Adrenal gland (tissue), 12 donors: ENCODE data around the gene GDPD4. TPM values are rescaled to one million over a fixed set of nuclear protein-coding genes. Genes with fewer than 3 reads are reported as not detected.

ENCODE experiments used
- DNase-seq, 7 donors: peaks; one replicate each; pipeline ENCODE4 v3.0.0-alpha.2; 2019 to 2020
- H3K27ac ChIP-seq, 5 donors: fragments of 200-600 bp; sonication (generic) in 4 of 5; 1 replicate in 3 of 5; 2 replicates in 2 of 5; pipeline versions ENCODE4 v1.5.1 to v1.8.0; 2016 to 2020; ENCODE audit warnings: mild to moderate bottlenecking in 1 of 5
- H3K27me3 ChIP-seq: fragments of 200-600 bp; 2 replicates; pipeline ENCODE4 v1.8.0; 2021
- H3K36me3 ChIP-seq, 2 donors: fragments of 200-600 bp; replicated peaks in 1 of 2; 1 replicate in 1 of 2; 2 replicates in 1 of 2; pipeline versions ENCODE4 v1.5.1 to v1.8.0; 2018 to 2022
- H3K4me1 ChIP-seq, 2 donors: fragments of 200-600 bp; replicated peaks in 1 of 2; 1 replicate in 1 of 2; 2 replicates in 1 of 2; pipeline versions ENCODE4 v1.5.1 to v1.8.0; 2018 to 2021
- H3K4me3 ChIP-seq, 4 donors: fragments of 200-600 bp; sonication (generic) in 3 of 4; one replicate each; pipeline ENCODE4 v1.5.1; 2016 to 2018
- H3K9me3 ChIP-seq, 3 donors: fragments of 200-600 bp; sonication (generic) in 1 of 3; replicated peaks in 1 of 3; 1 replicate in 2 of 3; 2 replicates in 1 of 3; pipeline versions ENCODE4 v1.5.1 to v1.8.0; 2016 to 2021
- POLR2A ChIP-seq, 2 donors: fragments of 450-650 bp; IDR thresholded peaks; one replicate each; pipeline ENCODE4 v1.6.1; 2017; ENCODE audit warnings: antibody characterized with exemption in 2 of 2, mild to moderate bottlenecking in 2 of 2, moderate library complexity in 1 of 2
- WGBS, 4 donors: extraction: QIAGEN DNeasy Blood & Tissue Kit in 2 of 4; methylation state at CpG; one replicate each; pipeline versions ENCODE4 v1.1.5 to v1.1.7; 2013 to 2017; 5-methylcytosine and 5-hydroxymethylcytosine counted together
- intact Hi-C, 2 donors: fragments of 100-400 bp; cut with DNase I; formaldehyde crosslinking; loops; one replicate each; pipeline versions ENCODE4 v1.14.1 to v1.15.0; 2022 to 2023
- polyA plus RNA-seq, 3 donors: library from polyadenylated mRNA; stranded (reverse); fragments of 200-250 nt in 2 of 3; fragments of 350-450 nt in 1 of 3; fragmentation: Illumina TruSeq in 1 of 3; extraction: RNeasy Lipid Tissue Mini Kit (QIAGEN cat#74804) in 1 of 3; gene quantifications; one replicate each; pipeline ENCODE4 v1.2.3, GENCODE V29; 2013 to 2014
- total RNA-seq, 9 donors: library from RNA; depleted of rRNA in 4 of 9; stranded (reverse); fragments of >200 nt in 4 of 9; fragments of 120-200 nt in 1 of 9; fragmentation: NEBNext Ultra II Directional in 1 of 9; extraction: Animal tissue kit (Norgen Biotek cat#: 25700) in 1 of 9; gene quantifications; one replicate each; pipeline versions ENCODE4 v1.1.0 to v1.2.4, GENCODE V29; 2013 to 2023
- TF ChIP-seq, protein P1 (sequence below), 6 experiments: fragments of 450-650 bp in 4 of 6; fragments of 200-600 bp in 2 of 6; sonication (generic) in 1 of 6; IDR thresholded peaks; 1 replicate in 5 of 6; 2 replicates in 1 of 6; pipeline versions ENCODE4 v1.5.1 to v1.8.0; 2016 to 2021; ENCODE audit warnings: antibody characterized with exemption in 6 of 6, mild to moderate bottlenecking in 2 of 6, moderate library complexity in 1 of 6
- donor health status: healthy with polysubstance abuse.
- donor health status: Bipolar disorder and iron deficiency.
- donor health status: DM: yes; HTN: yes; CAD: no.
- donor health status: DM: no; HTN: no; CAD: no.
- donor health status: DM: no; HTN: no; CAD: no.
- donor health status: DM: yes; HTN: yes; CAD: no.

Gene GDPD4
- total and polyA plus RNA-seq, 12 donors: 0.88 to 2.3 TPM; not detected in 10

DNA sequence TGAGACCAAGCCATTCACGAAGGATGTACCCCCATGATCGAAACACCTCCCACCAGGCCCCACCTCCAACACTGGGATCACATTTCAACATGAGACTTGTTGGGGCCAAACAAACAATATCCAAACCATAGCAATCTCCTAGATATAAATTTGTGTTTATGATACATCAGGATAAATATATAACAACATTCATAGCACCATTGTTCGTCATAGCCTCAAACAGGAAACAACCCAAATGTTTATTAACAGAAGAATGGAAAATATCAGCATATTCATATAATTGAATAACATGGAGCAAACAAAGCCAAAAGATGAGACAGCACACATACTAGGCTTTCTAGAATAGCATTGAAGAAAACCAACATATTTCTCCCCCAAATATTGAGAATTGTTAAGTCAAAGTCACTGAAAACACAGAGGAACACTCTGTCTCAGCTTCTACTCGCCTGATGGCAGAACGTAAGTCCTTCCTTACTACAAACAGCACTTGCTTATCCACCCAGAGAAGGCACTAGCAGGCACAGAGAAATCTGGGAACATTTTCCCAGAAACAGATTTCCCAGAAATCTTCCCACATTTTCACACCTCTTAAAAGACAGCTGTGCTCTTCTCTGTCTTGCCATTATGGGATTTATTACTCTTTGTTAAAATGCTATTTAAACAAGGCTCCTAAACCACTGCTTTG, 8.1 kb upstream of the GDPD4 start:
- H3K4me3 ChIP-seq: no peak overlapping the region
- H3K36me3 ChIP-seq: no peaks in the 10 kb centered on the region
- TF ChIP-seq, protein P1, sequence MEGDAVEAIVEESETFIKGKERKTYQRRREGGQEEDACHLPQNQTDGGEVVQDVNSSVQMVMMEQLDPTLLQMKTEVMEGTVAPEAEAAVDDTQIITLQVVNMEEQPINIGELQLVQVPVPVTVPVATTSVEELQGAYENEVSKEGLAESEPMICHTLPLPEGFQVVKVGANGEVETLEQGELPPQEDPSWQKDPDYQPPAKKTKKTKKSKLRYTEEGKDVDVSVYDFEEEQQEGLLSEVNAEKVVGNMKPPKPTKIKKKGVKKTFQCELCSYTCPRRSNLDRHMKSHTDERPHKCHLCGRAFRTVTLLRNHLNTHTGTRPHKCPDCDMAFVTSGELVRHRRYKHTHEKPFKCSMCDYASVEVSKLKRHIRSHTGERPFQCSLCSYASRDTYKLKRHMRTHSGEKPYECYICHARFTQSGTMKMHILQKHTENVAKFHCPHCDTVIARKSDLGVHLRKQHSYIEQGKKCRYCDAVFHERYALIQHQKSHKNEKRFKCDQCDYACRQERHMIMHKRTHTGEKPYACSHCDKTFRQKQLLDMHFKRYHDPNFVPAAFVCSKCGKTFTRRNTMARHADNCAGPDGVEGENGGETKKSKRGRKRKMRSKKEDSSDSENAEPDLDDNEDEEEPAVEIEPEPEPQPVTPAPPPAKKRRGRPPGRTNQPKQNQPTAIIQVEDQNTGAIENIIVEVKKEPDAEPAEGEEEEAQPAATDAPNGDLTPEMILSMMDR (IDR thresholded peaks at IDR 0.05): no peak
- TF ChIP-seq POLR2A (IDR thresholded peaks at IDR 0.05): no peak
- no peaks in the 10 kb centered on the region for H3K4me1 ChIP-seq
- intact Hi-C loops: no loop called here
- H3K27ac ChIP-seq: no peak overlapping the region
- no peak for DNase-seq
- 84 to 92% (median 88%) methylated on average over 5 of the region's 5 CpGs for WGBS, 4 donors
- no peaks in the 10 kb centered on the region for H3K27me3 ChIP-seq
- H3K9me3 ChIP-seq: no peaks in the 10 kb centered on the region

DNA sequence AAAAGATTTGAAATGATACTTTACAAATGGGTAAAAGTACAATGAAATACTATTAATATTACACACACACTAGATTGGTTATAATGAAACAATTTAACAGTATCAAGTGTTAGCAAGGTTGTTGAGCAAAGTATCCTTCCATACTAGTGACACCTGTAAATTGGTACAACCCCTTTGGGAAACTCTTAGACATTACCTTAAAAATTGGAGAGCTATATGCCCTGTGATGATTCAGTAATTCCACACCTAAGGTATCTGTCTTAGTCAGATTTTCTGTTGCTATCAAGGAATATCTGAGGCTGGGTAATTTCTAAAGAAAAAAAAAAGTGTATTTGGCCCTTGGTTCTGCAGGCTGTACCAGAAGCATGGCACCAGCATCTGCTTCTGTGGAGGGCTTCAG, 7.4 kb upstream of the GDPD4 start:
- no peak for TF ChIP-seq POLR2A (IDR thresholded peaks at IDR 0.05)
- TF ChIP-seq, protein P1 (IDR thresholded peaks at IDR 0.05): no peak
- H3K4me1 ChIP-seq: no peaks in the 10 kb centered on the region

DNA sequence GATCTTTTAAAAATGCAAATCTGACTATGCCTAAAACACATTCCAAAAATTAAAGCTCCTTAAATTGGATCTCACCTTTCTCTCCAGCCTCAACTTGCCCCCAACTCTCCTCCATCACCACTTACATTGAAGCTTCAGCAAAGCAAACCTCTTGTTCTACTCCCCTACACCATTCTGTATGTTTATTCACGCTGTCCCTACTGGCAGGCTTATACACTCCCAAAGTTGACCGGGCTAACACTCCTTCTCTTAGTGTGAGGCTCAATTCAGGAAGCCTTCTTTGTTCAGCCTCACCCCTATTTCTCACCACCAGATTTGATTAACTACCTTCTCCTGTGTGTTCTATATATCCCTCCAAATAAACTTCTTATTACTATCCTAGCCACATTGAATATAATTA, 1.8 kb upstream of the GDPD4 start:
- no peaks in the 10 kb centered on the region for H3K27me3 ChIP-seq
- TF ChIP-seq, protein P1 (IDR thresholded peaks at IDR 0.05): no peak
- no peak for TF ChIP-seq POLR2A (IDR thresholded peaks at IDR 0.05)
- no peaks in the 10 kb centered on the region for H3K36me3 ChIP-seq
- intact Hi-C loops: no loop called here
- WGBS, 4 donors: 86 to 95% (median 92%) methylated on average over 2 of the region's 2 CpGs
- no peak overlapping the region for H3K27ac ChIP-seq
- no peak for DNase-seq
- no peaks in the 10 kb centered on the region for H3K4me1 ChIP-seq
- no peak overlapping the region for H3K4me3 ChIP-seq
- no peaks in the 10 kb centered on the region for H3K9me3 ChIP-seq

More for the DNA sequence above, 7.4 kb upstream of the GDPD4 start:
- intact Hi-C loops: no loop called here
- Histone ChIP-seq H3K27me3 (no peaks in the 10 kb centered on the region), H3K36me3 (no peaks in the 10 kb centered on the region), H3K4me3 (no peak overlapping the region), H3K27ac (no peak overlapping the region), H3K9me3 (no peaks in the 10 kb centered on the region)
- no peak for DNase-seq

DNA sequence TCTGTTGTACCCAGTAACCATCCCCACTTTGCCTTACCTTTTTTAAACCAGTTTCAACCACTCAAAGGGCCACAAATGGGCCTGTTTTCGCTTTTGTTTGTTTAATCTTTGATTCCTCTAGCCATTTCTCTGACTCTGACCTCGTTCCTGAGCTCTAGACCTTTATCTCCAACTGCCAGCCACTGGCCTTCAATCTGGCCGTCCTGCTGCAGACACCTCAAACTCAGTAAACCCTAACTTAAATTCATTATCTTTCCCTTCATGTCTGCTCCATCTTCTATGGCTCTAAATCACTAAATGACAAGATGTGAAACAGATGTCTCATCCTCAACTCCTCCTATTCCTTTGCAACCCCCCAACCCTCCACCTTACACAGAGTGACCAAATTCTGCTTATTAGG, 1.3 kb upstream of the GDPD4 start:
- H3K4me1 ChIP-seq: no peaks in the 10 kb centered on the region
- WGBS, 4 donors: 43 to 53% (median 49%) methylated on average over 3 of the region's 3 CpGs
- intact Hi-C loops: no loop called here

More for the DNA sequence above, 1.3 kb upstream of the GDPD4 start:
- Histone ChIP-seq H3K36me3 (no peaks in the 10 kb centered on the region), H3K27me3 (no peaks in the 10 kb centered on the region), H3K27ac (no peak overlapping the region), H3K9me3 (no peaks in the 10 kb centered on the region), H3K4me3 (no peak overlapping the region)
- no peak for TF ChIP-seq POLR2A (IDR thresholded peaks at IDR 0.05)
- TF ChIP-seq, protein P1 (IDR thresholded peaks at IDR 0.05): no peak
- no peak for DNase-seq
